Measurements from ENCODE around the gene AUNIP.

DNA sequence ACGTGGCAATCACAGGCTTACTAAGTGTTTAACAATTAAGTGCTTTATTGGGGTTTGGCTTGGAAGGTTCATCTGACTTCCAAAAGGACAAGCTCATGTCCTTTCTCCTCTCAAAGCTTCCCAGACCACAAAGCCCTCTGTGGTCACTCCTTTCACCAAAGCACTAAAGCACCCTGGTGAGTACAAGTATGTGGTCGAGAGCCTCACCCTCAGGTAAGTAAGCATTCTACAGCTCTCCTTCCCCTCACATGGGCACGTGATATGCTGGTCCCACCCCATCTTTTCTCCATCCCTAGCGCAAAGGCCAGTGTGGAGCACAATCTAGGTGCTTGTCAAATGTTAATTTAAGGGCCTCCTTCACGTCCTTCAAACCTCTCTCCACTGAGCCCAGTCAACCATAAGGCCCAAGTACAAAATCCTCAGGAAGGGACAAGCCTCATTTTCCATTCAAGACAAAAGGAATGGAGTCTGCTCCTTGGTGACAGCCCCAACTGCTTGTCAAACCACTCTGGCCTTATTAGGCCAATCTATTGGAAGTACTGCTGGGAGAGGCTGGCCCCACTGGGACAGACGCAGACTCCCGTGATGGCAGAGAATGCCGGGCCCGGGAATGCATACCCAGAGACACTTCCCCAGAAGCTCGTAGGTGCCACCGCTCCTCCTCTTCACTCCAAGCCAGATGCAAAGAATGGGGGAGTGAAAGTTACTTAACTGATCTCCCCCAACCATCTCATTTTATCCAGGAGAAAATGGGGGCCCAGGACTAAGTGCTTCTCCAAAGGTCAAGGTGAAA is 39.2 kb upstream of the AUNIP start:
- TF ChIP-seq, protein P1, sequence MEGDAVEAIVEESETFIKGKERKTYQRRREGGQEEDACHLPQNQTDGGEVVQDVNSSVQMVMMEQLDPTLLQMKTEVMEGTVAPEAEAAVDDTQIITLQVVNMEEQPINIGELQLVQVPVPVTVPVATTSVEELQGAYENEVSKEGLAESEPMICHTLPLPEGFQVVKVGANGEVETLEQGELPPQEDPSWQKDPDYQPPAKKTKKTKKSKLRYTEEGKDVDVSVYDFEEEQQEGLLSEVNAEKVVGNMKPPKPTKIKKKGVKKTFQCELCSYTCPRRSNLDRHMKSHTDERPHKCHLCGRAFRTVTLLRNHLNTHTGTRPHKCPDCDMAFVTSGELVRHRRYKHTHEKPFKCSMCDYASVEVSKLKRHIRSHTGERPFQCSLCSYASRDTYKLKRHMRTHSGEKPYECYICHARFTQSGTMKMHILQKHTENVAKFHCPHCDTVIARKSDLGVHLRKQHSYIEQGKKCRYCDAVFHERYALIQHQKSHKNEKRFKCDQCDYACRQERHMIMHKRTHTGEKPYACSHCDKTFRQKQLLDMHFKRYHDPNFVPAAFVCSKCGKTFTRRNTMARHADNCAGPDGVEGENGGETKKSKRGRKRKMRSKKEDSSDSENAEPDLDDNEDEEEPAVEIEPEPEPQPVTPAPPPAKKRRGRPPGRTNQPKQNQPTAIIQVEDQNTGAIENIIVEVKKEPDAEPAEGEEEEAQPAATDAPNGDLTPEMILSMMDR (IDR thresholded peaks at IDR 0.05 in 2 of 3, conservative IDR thresholded peaks at IDR 0.05 in 1 of 3; ENCODE audit: borderline replicate concordance in 1 of 3, insufficient read depth in 1 of 3, low read depth in 2 of 3, low read length in 2 of 3) = no peak
- TF ChIP-seq EZH2 (IDR thresholded peaks at IDR 0.05) (no peak), SP1 (IDR thresholded peaks at IDR 0.05; ENCODE audit: low read depth) (no peak), EZH2phosphoT487 (IDR thresholded peaks at IDR 0.05; ENCODE audit: borderline replicate concordance) (no peak), POLR2A (IDR thresholded peaks at IDR 0.05; ENCODE audit: borderline replicate concordance, extremely low read depth, insufficient read depth, insufficient read length) (no peak), EGR1 (IDR thresholded peaks at IDR 0.05; ENCODE audit: low read depth) (no peak), RAD21 (IDR thresholded peaks at IDR 0.05; ENCODE audit: low read depth) (no peak), SIN3A (IDR thresholded peaks at IDR 0.05; ENCODE audit: low read depth) (no peak), YY1 (IDR thresholded peaks at IDR 0.05; ENCODE audit: extremely low read depth, insufficient replicate concordance, low read depth, low read length) (no peak), ZNF274 (IDR thresholded peaks at IDR 0.05; ENCODE audit: low read depth, low read length) (no peak), POLR2AphosphoS5 (IDR thresholded peaks at IDR 0.05; ENCODE audit: low read depth, low read length) (no peak), SRF (IDR thresholded peaks at IDR 0.05; ENCODE audit: low read depth) (no peak)
- TF ChIP-seq, protein P2, sequence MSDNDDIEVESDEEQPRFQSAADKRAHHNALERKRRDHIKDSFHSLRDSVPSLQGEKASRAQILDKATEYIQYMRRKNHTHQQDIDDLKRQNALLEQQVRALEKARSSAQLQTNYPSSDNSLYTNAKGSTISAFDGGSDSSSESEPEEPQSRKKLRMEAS (IDR thresholded peaks at IDR 0.05) = no peak
- TF ChIP-seq, protein P3, sequence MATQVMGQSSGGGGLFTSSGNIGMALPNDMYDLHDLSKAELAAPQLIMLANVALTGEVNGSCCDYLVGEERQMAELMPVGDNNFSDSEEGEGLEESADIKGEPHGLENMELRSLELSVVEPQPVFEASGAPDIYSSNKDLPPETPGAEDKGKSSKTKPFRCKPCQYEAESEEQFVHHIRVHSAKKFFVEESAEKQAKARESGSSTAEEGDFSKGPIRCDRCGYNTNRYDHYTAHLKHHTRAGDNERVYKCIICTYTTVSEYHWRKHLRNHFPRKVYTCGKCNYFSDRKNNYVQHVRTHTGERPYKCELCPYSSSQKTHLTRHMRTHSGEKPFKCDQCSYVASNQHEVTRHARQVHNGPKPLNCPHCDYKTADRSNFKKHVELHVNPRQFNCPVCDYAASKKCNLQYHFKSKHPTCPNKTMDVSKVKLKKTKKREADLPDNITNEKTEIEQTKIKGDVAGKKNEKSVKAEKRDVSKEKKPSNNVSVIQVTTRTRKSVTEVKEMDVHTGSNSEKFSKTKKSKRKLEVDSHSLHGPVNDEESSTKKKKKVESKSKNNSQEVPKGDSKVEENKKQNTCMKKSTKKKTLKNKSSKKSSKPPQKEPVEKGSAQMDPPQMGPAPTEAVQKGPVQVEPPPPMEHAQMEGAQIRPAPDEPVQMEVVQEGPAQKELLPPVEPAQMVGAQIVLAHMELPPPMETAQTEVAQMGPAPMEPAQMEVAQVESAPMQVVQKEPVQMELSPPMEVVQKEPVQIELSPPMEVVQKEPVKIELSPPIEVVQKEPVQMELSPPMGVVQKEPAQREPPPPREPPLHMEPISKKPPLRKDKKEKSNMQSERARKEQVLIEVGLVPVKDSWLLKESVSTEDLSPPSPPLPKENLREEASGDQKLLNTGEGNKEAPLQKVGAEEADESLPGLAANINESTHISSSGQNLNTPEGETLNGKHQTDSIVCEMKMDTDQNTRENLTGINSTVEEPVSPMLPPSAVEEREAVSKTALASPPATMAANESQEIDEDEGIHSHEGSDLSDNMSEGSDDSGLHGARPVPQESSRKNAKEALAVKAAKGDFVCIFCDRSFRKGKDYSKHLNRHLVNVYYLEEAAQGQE (IDR thresholded peaks at IDR 0.05; ENCODE audit: low read depth) = no peak

All from HCT116 (cell line).